GM10248 (cell line): ENCODE measurements around the gene F11.
"Not testable (repeated sequence)": the region's sequence is repeated elsewhere in the genome, so short reads cannot be mapped to it uniquely, and the experiment has no call there.

Source experiments
- CTCF ChIA-PET: fragments of 300-600 bp; sonication (Branson Sonifier 250); formaldehyde crosslinking; extraction: SDS; loops from one replicate; lab custom pipeline; 2021; ENCODE audit warnings: antibody characterized with exemption; lab: Yijun Ruan, JAX
- POLR2A ChIA-PET: fragments of 350-650 bp; sonication (Branson Sonifier 250); formaldehyde crosslinking; extraction: SDS; loops from one replicate; lab custom pipeline; 2020; ENCODE audit warnings: antibody characterized with exemption; lab: Yijun Ruan, JAX
- DNase-seq: peaks from one replicate; pipeline ENCODE4 v3.0.0; 2012; ENCODE audit errors: extremely low spot score
- CTCF ChIP-seq: IDR thresholded peaks from 2 replicates; pipeline ENCODE4 v1.5.1; 2012; ENCODE audit warnings: mild to moderate bottlenecking, low read depth; ENCODE audit errors: extremely low read depth, missing control alignments, control extremely low read depth

Gene F11

DNA sequence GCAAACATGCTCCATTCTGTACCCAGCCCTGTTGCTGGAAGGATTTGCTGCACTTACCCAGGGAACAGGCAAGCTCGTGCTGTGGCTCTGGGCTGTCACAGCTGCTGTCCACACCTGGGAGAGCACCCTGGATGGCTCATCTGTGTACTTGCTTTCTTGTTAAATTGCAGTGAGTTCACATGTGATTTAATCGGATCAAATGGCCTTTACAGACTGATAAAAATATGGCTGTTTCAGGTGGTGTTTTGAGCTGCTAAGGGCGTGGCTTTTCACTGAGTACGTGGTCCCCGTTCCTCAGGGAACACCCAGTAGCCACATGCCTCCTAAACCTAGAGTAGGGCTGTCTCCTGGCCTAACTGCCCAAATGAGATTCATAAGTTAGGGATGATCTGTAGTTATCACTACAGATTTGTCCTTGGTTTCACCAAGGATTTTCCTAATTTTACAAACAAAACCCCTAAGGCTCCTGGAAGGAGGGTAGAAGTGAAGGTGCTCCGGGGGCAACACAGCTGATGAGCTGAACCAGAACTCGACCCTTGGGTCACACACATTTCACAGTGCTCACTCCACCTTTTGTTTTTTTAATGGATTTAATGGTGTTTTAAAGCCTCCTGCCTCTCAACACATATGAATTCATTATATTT, 25.0 kb upstream of the F11 start:
- TF ChIP-seq CTCF = no peak
- no peak for DNase-seq
- POLR2A ChIA-PET = no interaction called here
- CTCF ChIA-PET = no interaction called here

GRCh38 chr4:186241616-186242015, 24.4 kb upstream of the F11 start:
- no peak for DNase-seq
- ChIA-PET CTCF (no interaction called here), POLR2A (no interaction called here)
- TF ChIP-seq CTCF = no peak

GRCh38 chr4:186242031-186242430, 24.0 kb upstream of the F11 start:
- DNase-seq, CTCF ChIA-PET, POLR2A ChIA-PET: not testable (repeated sequence)

GRCh38 chr4:186243331-186243730, 22.7 kb upstream of the F11 start:
- ChIA-PET POLR2A (no interaction called here), CTCF (no interaction called here)
- DNase-seq = no peak
- no peak for TF ChIP-seq CTCF

- CTCF ChIA-PET = no interaction called here
- POLR2A ChIA-PET = no interaction called here
- no peak for TF ChIP-seq CTCF
- DNase-seq = no peak
These were observed 21.2 kb upstream of the F11 start for GRCh38 chr4:186244835-186245234.

GRCh38 chr4:186247062-186247752, 18.8 kb upstream of the F11 start:
- POLR2A ChIA-PET, DNase-seq, CTCF ChIA-PET: not testable (repeated sequence)

GRCh38 chr4:186248643-186249042, 17.3 kb upstream of the F11 start:
- ChIA-PET CTCF (no interaction called here), POLR2A (no interaction called here)
- no peak for DNase-seq
- no peak for TF ChIP-seq CTCF
